Measurements from ENCODE around the gene RIPPLY3. TPM values are rescaled to one million over a fixed set of nuclear protein-coding genes. Genes with fewer than 3 reads are reported as not detected.

The RIPPLY3 gene
- total and polyA plus RNA-seq, 2 donors (not counting 1 experiment from before 2014, with no cell fraction given): not detected

DNA sequence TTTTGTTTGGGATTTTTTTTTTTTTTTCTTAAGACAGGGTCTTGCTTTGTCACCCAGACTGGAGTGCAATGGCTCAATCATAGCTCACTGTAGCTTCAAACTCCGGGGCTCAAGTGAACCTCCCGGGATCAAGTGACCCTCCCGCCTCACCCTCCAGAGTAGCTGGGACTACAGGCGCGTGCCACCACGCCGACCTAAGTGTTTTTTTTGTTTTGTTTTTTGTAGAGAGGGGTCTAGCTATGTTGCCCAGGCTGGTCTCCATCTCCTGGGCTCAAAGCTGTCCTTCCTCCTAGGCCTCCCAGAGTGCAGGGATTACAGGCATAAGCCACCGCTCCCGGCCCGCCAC is 40.8 kb upstream of the RIPPLY3 start:
- intact Hi-C loops (cut with micrococcal nuclease): loop anchor here (1.0 to 5.0 kb wide), 5 partner anchors 12 to 597 kb away; partner anchors contain the start of genes PIGP, TTC3 and VPS26C
- no peaks in the 10 kb centered on the region for H3K9me3 ChIP-seq (ENCODE audit: control extremely low read depth in 1 of 3, control insufficient read depth in 2 of 3, insufficient read depth in 1 of 3, low read length in 2 of 3)
- Mint-ChIP-seq H3K9me3 (ENCODE audit: insufficient read depth) (no peaks in the 10 kb centered on the region), H3K27me3 (no peaks in the 10 kb centered on the region), H3K4me1 (peaks cover 15% of the 10 kb centered on the region), H3K4me3 (peak overlapping the region; percentile 92), H3K27ac (peak overlapping the region; percentile 85)
- CTCF ChIA-PET: interaction anchor here (0.9 to 3.8 kb wide), 5 partner anchors 13 to 44 kb away, joined by 3 to 23 read pairs (median 7); no protein-coding TSS in a partner anchor
- TF ChIP-seq, protein P1, sequence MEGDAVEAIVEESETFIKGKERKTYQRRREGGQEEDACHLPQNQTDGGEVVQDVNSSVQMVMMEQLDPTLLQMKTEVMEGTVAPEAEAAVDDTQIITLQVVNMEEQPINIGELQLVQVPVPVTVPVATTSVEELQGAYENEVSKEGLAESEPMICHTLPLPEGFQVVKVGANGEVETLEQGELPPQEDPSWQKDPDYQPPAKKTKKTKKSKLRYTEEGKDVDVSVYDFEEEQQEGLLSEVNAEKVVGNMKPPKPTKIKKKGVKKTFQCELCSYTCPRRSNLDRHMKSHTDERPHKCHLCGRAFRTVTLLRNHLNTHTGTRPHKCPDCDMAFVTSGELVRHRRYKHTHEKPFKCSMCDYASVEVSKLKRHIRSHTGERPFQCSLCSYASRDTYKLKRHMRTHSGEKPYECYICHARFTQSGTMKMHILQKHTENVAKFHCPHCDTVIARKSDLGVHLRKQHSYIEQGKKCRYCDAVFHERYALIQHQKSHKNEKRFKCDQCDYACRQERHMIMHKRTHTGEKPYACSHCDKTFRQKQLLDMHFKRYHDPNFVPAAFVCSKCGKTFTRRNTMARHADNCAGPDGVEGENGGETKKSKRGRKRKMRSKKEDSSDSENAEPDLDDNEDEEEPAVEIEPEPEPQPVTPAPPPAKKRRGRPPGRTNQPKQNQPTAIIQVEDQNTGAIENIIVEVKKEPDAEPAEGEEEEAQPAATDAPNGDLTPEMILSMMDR (IDR thresholded peaks at IDR 0.05): no peak
- TF ChIP-seq EZH2 (IDR thresholded peaks at IDR 0.05; ENCODE audit: borderline replicate concordance, insufficient read depth, low read depth, low read length, poor library complexity, severe bottlenecking): no peak
- H3K4me2 ChIP-seq (replicated peaks; ENCODE audit: low read depth, low read length, poor library complexity, severe bottlenecking): peak overlapping the region; percentile 96
- peak overlapping the region; percentile 79 for H3K9ac ChIP-seq (ENCODE audit: low read length)
- H3K4me1 ChIP-seq (ENCODE audit: control insufficient read depth in 2 of 2, insufficient read depth in 2 of 2, low read length in 2 of 2): peaks cover 13 to 16% of the 10 kb centered on the region in 2 donors
- H2AFZ ChIP-seq (ENCODE audit: insufficient read depth, low read depth, low read length, poor library complexity, severe bottlenecking): peak overlapping the region; percentile 82
- H3K36me3 ChIP-seq (replicated peaks in 1 of 2; ENCODE audit: control extremely low read depth in 1 of 2, control insufficient read depth in 1 of 2, extremely low read depth in 1 of 2, insufficient read depth in 2 of 2, low read length in 1 of 2): no peaks in the 10 kb centered on the region
- H3K27ac ChIP-seq (ENCODE audit: low read length in 2 of 2): peak overlapping the region; percentile 11 to 81
- peak overlapping the region in 4 of 5 experiments; percentile 43 to 73 (median 68) for H3K4me3 ChIP-seq (ENCODE audit: control extremely low read depth in 1 of 5, extremely low read depth in 1 of 5, insufficient read depth in 1 of 5, low read depth in 2 of 5, low read length in 4 of 5)
- no peaks in the 10 kb centered on the region for H3K27me3 ChIP-seq (replicated peaks in 1 of 4; ENCODE audit: control extremely low read depth in 1 of 4, control insufficient read depth in 3 of 4, insufficient read depth in 4 of 4, low read length in 3 of 4)
- no peak for DNase-seq
- no peaks in the 10 kb centered on the region for H3K79me2 ChIP-seq (ENCODE audit: control insufficient read depth, insufficient read depth, low read length)
- ATAC-seq (ENCODE audit: low read depth): no peak
- no peaks in the 10 kb centered on the region for H4K20me1 ChIP-seq (ENCODE audit: control insufficient read depth, insufficient read depth, low read length, poor library complexity, severe bottlenecking)
- WGBS (ENCODE audit: insufficient coverage): 41% methylated on average over 4 of the region's 10 CpGs
- POLR2A ChIA-PET: interaction anchor here (1.5 to 2.1 kb wide), 2 partner anchors 24 to 598 kb away, joined by 6 to 14 read pairs; no protein-coding TSS in a partner anchor
